CD4-positive, alpha-beta T cell treated with Interleukin-10 for 1 hour (primary cell): Measurements from ENCODE around the gene MCU.
"Not testable (repeated sequence)": the region's sequence is repeated elsewhere in the genome, so short reads cannot be mapped to it uniquely, and the experiment has no call there.

Experiments used
- DNase-seq: peaks from one replicate; pipeline ENCODE4 v3.0.0-alpha.2; 2020

The MCU gene

DNA sequence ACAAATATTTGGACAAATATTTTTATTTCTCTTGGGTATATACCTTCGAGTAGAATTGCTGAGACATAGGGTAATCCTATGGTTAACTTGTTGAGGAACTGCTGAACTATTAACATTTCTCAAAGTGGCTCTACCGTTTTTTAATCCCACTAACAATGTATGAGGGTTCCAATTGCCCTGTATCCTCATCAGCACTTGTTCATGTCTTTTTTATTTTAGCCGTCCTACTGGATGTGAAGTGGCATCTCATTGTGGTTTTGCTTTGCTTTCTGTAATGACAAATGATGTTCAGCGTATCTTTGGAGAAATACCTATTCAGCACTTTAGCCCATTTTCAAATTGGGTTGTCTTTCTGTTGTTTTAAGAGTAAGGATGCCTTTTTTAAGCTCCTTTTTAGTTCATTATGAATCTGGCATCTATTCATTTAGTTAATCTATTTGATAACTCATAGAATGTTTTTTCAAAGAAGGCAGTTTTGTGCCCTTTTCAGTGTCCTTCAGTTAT is 40.0 kb downstream of the MCU start:
- DNase-seq, result no peak

DNA sequence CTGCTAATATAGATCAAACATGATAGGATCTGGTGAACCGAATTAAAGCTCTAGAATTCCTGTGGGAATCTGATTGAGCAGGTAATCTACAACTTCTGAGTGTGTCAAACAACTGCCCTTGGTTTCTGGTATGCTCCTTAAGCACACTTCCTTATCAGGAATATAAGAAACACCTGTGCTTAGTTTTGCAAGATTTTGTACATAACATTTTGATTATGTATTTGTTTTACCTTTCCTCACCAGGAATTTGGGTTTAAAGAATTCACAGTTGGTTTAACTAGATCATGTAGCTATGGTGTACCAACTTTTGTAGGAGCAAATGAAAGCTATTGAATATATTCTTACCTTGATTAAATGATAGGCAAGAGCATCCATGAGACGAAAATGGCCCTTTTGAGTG is 40.6 kb downstream of the MCU start:
- no peak for DNase-seq

DNA sequence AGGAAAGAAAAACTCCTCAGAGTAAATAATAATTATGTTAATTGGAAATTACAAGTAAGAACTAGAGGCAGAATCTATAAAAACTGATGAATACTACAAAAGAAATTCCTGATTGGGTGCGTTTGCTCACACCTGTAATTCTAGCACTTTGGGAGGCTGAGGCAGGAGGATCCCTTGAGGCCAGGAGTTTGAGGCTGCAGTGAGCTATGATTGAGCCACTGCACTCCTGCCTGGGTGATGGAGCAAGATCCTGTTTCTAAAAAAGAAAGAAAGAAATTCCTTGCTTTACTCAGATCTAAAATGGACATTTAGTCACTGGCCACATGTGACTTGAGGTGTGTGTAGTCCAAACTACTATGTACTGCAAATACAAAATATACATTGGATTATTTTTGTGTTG is 42.0 kb downstream of the MCU start:
- DNase-seq, result no peak

DNA sequence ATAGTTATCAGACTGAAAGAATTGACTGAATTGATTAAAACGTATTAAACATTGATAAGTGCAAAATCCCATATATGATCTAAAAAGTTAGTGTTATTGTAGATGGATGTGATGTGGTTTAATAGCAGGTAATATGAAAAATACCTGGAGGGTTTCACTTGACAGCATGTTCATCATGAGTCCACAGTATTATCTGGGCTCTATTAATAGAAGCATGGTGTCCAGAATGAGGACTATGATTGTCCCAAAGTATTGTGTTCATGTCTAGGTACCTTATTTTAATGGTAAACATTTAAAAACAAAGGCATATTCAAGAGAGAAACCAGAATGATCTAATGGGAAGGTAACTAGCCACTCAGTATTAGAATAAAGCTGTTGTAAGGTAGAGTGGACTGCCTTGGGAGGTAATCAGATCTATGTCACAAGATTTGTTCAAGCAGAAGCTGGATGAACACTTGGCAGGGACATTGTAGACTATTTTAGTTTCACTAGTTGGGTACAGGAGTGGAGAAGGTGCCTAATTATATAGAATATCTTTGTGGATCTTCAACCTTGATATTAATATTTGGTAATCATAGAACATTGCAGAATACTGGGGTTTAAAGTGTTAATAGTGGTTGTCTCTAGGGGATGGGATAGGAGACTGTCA is 43.5 kb downstream of the MCU start:
- no peak for DNase-seq

DNA sequence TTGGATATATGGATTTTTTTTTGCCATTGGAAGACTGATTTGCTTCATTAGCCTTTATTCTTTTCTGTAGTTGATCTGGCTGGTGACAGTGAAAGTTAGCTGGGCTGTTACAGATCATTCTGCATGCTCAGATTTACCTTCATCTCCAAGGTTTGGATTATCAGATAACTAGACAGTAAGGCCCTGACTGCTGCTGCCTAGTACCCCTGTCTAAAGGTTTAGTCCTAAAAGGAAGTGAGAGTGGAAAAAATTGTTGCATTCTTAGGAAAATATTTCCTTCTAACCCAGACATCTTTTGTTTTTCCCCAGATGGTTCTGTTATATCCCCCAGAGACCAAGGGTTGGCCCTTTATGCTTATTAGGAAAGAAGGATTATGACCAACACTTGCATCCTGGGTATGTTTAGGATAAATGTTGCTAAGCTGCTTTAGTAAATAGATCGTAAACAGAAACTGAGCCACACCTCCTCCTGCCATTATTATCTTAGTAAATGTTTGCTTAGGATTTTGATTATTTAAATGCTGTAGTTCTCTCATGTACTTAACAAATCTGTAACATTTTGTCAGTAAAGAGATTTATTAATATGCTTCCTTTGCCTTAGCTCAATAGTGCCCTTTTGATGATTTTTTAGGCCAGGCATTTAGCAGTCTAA is 44.4 kb downstream of the MCU start:
- no peak for DNase-seq

DNA sequence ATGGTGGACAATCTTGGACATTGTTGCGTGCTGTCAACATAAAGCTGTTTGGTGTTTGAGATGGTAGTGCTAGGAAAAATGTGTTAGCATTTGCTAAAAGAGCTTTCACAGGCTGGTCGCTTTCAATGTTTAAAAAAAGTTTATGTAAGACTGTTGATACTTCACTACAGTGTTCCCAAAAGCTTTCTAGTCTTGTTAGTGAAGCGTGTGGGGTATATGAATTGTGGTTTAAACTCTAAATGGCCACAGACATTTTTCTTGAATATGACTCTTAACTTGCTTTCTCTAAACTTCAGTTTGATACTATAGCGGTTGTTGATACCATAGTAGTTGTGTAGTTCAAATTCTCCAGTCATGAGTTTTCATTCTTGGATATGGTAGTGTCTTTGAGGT is 44.9 kb downstream of the MCU start:
- DNase-seq, result no peak

DNA sequence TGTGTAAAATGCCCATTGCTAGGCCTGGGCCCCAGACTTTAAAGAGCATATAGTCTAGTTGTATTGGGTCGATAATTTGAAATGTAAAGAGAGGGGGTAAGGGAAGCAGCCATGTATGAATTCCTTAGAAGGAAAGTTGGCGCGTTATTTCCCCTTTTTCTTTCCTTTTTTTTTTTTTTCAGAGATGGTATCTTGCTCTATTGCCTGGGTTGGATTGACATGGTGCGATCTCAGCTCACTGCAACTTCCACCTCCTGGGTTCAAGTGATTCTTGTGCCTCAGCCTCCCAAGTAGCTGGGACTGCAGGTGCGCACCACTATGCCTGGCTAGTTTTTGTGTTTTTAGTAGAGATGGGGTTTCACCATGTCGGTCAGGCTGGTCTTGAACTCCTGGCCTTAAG is 45.4 kb downstream of the MCU start:
- not testable (repeated sequence) for DNase-seq

DNA sequence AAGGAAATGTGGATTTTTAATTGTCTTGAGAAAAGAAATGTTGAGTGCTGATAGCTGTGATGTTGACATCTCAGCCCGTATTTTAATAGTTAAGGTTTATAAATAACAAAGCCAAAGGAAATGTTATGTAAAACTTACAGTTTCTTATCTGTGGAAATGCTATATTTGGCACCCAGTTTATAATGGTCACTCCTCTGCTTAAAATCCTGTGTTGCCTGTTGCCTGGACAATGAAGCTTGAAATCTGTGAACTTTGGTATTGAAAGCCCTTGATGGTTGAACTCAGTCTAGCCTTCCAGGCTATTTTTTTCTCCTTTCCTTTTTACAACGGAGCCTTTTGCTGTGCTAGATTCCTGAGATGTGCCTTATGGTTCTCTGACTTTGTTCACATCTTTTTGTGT is 46.5 kb downstream of the MCU start:
- no peak for DNase-seq

DNA sequence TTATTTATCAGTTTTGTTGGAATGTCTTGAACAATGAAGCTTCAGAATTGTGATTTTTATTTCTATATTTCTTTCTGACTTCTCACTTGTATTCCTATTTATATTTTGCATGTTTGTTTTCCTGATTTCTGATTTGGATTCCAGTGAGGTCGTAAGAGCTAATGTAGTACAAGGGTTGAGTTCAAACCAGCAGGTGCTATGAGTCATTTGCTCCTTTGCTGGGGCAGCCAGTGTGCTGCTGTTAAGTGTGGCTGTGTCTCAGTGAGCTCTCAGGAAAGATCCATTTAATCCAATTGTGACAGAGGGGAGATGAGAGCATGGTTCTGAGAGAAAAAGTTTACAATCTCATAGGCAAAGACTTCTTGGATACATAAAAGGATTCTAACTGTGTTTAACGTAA is 48.6 kb downstream of the MCU start:
- DNase-seq, result no peak

DNA sequence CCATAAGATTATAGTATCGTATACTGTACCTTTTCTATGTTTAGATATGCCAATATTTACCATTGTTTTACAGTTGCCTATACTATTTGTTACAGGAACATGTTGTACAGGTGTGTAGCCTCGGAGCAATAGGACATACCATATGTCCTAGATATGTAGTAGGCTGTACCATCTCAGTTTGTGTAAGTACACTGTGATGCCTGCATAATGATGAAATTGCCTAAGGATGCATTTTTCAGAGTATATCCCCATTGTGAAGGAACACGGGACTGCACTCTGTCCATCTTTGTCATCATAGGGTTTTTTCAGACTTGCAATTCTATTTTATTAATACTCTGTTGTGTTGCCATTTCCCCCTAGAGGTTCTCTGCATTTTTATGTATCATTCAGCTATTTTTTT is 50.1 kb downstream of the MCU start:
- no peak for DNase-seq

DNA sequence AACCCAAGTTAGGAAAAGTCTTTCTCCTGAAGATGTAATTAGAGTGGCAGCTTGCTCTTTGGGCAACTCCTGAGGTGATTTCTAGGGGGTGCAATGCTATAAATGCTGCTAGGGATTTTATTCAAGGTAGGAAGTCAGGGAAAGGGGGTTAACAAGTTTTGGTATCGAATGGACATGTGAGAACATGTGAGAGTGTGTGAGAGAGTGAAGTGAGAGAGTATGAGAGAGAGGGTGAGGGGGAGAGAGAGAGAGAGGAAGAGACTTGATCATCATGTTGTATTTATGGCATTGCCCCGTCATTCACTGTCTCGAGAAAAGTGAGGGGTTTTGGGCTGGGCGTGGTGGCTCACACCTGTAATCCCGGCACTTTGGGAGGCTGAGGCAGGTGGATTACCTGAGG is 50.9 kb downstream of the MCU start:
- DNase-seq, result no peak

DNA sequence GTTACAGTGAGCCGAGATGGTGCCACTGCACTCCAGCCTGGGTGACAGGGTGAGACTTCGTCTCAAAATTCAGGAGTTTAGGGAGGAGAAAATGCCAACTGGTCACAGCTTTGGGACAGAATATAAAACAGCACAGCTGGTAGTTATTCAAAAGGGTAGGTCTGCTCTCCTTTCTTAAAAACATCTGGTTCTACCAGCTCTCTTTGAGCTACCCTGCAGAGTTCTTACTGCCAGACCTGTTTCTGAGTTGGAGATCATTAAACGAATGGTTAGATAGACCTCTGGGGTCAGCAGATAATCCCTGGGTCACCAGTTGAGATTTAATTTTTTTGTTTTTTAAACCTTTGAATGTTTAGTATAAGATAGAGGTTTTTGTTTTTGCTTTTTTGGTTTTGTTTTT is 52.6 kb downstream of the MCU start:
- DNase-seq, result no peak

DNA sequence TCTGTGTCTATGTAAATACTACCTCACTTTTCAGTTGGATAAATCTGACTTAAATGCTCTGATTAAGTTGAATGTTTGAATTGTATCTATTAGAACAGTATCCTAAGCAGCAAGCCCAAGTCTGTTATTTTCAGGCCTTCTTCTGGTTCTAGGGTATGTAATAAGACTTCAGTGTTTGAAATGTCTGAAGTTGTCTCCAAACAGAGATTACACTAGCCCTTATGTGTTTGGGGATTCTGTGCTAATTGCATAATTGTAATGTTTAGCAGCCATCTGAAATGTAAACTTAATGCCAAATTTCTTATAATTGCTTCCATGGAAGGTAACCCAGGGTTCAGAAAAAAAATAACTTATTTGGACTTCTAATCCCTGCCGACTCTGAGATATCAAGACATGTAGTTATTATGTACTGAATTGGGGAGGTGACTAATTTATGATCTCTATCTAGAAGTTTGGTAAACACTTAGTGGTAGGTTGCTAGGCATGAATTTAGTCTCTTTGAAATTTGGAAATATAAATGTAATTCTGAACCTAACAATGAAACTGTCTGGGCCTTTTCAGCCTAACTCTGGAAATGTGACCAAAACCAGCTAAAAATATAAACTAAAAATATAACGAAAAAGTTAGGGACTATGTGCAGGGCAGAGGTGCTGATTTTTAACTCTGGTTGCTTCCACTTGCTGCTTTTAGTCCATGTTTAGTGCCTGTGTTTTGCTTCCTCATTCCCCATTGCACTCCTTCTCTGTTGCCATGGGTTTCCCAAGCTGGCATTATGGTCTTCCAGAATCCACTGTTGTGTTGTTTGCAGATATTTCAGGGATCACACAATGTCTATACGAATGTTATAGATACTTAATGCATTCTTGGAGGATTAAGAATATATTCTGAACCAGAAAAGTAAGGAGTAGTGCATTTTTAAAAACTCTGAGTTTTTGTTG is 54.8 kb downstream of the MCU start:
- no peak for DNase-seq

DNA sequence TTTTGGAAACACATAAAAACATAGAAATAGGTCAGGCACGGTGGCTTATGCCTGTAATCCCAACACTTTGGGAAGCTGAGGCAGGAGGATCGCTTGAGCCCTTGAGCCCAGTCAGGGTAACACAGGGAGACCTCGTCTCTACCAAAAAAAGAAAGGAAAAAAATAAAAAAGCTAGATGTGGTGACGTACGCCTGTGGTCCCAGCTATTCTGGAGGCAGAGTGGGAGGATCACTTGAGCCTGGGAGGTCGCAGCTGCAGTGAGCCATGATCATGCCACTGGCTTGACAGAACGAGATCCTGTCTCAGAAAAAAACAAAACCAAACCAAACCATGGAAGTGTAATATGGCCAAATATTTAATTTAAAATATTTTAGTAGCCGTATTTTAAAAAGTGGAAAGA is 55.6 kb downstream of the MCU start:
- no peak for DNase-seq

DNA sequence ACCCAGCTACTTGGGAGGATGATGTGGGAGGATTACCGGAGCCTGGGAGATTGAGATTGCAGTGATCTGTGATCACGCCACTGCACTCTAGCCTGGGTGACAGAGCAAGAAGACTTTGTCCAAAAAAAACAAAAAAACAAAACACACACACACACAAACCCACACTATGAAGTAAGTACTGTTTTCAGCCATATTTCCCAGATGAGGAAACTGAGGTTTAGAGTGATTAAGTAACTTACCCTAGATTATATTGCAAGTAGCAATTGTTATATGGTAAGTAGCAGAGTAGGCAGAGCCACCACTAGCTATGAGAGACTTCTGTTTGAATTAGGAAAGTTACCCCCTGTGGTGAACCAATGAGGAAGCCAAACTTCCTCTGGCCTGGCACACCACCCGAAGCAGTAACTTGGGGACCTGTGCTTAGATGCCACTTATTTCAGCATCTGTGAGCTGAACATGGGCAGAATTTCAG is 61.9 kb downstream of the MCU start:
- DNase-seq, result peak; percentile 12

DNA sequence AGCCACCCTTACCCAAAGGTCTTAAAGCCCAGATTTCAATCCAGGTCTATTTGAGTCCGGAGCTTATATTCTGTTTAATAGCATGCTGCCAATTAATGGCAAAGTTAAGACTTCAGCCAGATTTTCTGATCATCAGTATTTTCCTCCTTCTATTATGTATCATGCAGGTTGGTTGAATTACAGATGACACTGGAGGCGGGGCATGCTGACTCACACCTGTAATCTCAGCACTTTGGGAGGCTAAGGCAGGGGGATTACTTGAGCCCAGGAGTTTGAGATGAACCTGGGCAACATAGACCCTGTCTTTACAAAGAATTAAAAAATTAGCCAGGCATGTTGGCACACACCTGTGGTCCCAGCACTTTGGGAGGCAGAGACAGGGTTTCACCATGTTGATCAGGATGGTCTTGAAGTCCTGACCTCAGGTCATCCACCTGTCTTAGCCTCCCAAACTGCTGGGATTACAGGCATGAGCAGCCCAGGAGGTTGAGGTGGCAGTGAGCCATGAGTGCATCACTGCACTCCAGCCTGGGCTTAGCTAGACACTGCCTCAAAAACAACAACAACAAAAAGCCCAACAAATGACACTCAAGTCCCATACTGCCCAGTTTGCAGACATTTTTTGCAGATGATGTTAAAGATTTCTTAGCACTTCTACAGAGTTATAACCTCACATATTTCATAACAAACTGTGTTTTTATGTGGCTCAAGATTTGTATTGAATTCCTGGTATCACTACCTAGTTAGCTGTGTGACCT is 62.5 kb downstream of the MCU start:
- DNase-seq, result no peak

DNA sequence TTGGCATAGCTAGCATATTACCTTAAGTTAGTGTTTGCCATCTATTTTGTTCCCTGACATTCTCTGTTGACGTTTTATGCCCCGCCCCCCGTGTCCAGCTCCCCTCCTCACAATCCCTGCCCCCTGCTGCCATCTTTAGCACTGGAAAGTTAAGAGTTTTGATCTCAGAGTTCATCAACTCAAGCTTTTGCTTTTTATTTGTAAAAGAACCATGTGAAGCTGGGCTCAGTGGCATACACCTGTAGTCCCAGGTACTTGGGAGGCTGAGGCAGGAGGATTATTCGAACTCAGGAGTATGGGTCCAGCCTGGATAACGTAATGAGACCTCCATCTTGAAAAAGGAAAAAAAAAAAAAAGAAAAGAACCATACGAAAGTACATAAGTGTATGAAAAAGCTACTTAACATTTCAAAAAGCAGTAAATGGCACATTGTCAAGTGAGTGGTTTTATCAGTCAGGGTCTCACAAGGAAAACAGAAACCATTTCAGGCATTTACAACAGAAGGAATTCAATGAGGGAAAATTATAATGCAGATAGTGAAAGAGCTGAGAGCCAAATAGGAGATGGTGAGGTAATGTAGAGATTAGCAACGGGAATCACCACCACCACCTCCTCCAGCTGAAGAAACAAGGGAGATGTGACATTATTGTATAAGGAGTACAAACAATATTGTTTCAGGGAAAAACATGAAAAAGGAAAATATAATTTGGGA is 64.9 kb downstream of the MCU start:
- DNase-seq, result no peak

DNA sequence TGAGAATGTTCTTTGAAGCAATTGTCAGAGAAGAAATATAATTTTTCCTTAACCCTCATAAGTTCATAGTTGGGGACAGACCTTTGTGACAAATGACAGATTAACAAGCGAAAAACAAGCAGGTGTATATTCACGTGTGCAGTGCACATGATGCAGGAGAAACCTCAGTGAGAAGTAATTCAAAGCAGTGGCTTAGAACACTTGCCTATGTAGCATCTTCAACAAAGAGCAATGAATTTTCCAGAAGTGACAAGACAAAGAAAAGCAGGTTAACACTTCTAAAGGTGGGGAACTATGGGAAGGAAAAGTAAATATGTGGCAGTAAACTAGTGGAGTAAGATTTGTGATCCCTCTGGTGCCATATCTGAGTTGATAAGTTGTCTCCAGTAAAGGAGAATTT is 65.8 kb downstream of the MCU start:
- no peak for DNase-seq

DNA sequence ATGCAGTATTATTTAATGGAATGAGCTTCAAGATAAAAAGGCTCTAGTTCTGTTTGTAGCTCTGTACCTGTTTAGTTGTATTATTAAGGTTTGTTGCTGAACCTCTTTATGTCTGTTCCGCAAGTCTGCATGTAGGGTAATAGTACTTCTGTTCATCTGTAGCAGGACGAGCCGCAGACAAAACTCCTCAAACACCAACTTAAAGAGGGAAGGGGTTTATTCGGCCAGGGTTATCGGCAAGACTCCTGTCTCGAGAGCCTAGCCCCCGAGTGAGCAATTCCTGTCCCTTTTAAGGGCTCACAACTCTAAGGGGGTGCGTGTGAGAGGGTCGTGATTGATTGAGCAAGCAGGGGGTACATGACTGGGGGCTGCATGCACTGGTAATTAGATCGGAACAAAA is 67.0 kb downstream of the MCU start:
- not testable (repeated sequence) for DNase-seq

DNA sequence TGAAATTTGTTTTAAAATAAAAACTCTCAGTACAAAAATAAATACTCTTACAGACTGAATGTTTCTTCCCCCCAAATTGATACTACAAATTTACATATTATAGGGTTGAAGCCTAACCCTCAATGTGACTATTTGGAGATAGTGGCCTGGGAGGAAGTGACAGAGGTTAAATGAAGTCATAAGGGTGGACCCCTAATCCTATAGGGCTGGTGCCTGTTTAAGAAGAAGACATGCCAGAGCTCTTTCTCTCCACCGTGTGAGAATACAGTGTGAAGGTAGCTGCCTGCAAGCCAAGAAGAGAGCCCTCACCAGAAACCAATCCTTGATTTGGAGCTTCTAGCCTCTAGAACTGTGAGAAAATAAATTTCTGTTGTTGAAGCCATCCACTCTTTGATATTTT is 67.6 kb downstream of the MCU start:
- DNase-seq, result no peak

DNA sequence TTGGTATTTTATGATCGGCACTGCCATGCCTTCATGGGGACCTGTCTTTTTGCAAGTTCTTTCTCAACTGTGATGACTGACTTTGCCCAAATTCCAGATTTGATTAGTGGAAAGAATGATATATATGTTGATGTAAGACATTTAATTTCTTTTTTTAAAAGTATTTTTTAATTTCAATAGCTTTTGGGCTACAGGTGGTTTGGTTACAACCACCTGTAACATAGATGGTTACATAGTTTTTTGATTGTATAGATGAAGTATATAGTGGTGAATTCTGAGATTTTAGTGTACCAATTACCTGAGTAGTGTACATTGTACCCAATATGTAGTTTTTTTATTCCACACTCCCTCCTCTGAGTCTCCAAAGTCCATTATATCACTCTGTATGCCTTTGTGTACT is 69.6 kb downstream of the MCU start:
- no peak for DNase-seq

DNA sequence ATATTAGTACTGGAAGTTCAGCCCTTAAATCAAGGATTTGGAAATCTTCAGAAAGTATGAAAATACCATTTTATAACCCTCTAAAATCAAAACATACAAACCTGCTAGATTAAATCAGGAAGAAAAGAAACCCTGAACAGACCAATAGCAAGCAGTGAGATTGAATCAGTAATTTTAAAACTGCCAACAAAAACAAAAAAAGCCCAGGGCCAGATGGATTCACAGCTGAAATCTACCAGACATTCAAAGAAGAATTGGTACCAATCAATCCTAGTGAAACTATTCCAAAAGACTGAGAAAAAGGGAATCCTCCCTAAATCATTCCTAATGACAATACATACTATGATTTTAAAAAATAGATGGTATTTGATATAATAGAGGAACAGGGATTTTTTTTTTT is 70.1 kb downstream of the MCU start:
- DNase-seq, result no peak
